H4 (cell line): Measurements from ENCODE around the gene DYNC1I1. TPM values are rescaled to one million over a fixed set of nuclear protein-coding genes. Genes with fewer than 3 reads are reported as not detected.

ENCODE experiments used
- DNase-seq: peaks from one replicate; pipeline ENCODE4 v3.0.0-alpha.2; 2015; ENCODE audit warnings: low spot score
- total RNA-seq: library from RNA; depleted of rRNA; stranded (reverse); fragments of >200 nt; shearing (Covaris generic); gene quantifications from 2 replicates; pipeline ENCODE4 v1.2.3, GENCODE V29; 2014; rRNA removed

The DYNC1I1 gene
- total RNA-seq, 1 experiment from 2014 or later = 6.5 TPM

DNA sequence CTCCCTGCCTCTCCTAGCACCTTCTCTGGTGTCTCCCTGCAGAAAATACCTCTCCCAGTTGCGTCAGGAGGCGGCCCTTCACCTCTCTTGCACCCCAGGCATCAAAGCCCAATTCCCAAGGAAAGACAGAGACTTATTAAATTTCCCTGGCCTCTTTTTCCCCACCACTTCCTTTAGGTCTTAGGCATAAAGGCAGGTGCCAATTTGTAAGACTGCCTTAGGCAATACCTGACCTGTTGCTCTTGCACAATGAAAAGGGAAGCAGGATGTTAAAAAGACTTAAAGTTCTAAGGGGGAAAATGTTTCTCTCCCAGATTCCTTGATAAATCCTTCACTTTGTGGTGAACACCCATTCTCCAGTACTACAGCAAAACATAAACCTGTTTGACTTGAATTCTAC is 362.9 kb downstream of the DYNC1I1 start:
- DNase-seq = no peak

DNA sequence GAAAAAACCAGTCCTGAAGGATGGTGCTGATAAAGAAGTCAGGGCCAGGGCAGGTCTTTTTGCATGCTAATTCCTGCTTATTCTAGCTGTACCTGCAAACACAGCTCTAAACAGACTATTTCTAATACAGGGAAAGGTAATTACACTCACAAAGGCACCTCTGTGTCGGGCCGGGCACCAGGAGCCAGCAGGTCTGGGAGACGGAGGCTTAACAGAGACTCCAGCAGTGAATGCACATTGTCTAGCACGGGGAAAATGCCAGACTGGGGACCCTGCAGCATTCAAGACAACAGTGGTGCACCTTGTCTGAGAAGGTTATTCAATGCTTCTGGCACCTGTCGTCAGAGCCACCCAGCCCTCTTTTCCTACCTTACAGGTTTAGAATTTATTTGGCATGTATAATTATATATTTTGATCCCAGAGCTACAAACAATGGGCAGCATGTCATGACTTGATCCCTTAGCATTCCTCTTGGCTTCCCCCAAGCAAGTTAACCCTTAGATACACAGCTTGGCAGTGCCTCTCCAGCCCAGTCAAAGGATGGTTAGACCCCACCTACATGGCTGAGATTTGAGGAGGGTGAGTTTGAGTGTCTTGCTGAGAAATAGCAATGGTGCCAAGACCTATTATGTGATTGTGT is 364.4 kb downstream of the DYNC1I1 start:
- DNase-seq = no peak

DNA sequence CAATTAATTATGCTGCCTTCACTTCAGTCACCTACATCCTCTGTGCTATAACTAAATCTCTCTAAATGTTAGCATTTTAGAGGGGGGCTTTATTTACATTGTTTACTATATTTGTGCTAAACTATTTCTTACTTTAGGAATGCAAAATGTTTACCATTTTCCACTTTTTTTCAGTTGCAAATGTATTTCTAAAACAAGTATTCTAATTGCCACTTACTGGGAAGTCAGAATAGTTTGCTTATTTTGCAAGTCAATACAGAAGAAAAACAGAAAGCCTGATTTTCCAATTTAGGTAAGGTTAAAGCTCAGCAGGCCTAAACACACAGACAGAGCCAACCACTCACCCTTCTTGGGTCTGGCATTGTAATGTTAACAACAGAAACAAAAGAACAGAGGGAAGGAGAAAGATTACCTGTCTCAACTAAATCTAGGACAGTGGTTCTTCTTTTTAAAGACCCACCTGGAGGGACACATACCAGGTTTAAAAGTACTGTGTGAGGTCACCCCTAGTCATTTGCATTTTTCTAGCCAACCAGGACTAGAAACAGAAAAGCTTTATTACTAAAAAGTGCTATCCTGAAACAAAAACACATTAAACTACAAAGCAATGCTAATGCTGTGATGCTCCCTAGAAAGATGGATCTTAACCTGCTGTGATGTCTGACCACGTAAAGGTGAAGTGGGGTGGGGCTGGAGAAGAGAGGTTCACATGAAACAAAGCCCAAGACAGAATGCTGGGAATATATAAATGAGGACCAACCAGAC is 371.3 kb downstream of the DYNC1I1 start:
- no peak for DNase-seq

DNA sequence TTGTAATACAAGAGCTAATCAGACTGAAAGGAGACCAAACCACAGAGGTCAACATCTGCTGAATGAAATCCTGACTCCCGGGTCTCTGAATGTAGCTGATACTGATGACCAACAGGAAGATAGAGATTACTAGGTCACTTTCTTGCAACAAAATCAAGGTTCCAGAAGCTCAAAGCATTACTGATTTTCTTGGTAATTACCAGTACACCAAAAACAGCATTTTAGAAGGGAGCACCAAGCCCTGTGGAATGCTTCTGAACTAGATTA is 371.8 kb downstream of the DYNC1I1 start:
- no peak for DNase-seq

Other genes with a start within 250 kb of the DYNC1I1 start
- gene PDK4, start 176.0 kb upstream of the DYNC1I1 start, total RNA-seq = 0.45 and 1.0 TPM in 2 replicates